GM21619 (cell line): ENCODE measurements around the gene SCNN1B.
"Not testable (repeated sequence)": the region's sequence is repeated elsewhere in the genome, so short reads cannot be mapped to it uniquely, and the experiment has no call there.

ENCODE experiments used
- ATAC-seq: cut with Tn5 transposase; IDR thresholded peaks from one replicate; pipeline ENCODE4 v1.9.1; 2021; ENCODE audit not compliant: unreplicated experiment

SCNN1B gene

DNA sequence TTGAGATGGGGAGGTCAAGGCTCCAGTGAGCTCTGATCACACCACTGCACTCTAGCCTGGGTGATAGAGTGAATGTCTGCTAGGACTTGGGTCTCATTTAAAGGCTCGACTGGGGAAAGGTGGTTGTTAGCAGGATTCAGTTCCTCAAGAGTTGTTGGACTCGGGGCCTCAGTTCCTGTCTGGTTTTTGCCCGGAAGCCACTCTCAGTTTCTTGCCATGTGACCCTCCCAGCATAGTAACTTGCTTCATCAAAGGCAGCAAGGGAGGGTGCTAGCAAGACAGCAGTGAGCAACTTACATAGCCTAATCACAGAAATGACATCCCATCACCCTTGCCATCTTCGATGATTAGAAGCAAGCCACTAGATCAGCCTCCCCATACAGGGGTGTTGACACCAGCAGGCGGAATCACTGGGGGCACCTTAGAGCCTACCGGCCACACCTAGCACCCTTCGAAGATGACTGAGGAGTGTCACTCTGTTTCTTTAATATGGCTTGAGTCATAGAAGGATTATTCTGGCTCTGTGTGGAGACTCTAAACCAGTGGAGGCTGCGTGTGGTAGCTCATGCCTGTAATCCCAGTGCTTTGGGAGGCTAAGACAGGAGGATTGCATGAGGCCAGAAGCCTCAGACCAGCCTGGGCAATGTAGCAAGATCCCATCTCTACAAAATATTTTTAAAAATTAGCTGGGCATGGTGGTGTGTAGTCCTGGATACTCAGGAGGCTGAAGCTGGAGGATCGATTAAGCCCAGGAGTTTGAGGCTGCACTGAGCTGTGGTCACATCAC, 13.2 kb upstream of the SCNN1B start:
- ATAC-seq, result no peak

DNA sequence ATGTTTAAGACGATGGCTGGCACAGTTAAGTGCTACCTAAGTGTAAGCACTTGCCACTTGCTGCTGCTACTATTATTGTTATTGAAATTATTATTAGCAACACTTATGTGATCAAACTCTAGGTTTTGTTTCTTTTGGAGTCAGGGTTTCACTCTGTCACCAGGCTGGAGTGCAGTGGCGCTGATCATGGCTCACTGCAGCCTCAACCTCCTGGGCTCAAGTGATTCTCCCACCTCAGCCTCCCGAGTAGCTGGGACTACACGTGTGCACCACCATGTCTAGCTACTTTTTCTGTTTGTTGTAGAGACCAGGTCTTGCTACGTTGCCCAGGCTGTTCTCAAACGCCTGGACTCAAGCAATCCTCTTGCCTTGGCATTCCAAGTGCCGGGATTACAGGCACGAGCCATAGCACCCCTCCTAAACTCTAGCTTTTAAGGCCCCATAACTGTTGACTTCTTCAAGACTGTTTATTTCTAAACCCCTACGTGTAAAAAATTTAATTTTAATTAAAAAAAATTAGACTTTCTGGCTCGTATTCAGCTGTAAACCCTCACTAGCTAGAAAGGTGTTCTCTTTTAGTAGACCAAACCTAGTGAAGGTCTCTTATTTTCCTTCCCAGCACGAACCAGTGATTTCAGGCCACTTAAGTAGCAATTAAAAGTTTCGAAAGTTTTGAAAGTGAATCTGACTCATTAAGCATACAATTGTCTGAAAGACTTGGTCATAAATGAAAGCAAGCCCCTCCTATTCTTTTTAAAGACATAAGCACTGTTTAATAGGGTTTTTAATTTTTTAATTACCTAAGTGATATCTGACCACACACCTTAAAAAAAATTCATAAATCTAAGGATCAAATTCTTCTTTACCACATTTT, 11.7 kb upstream of the SCNN1B start:
- ATAC-seq, result no peak

DNA sequence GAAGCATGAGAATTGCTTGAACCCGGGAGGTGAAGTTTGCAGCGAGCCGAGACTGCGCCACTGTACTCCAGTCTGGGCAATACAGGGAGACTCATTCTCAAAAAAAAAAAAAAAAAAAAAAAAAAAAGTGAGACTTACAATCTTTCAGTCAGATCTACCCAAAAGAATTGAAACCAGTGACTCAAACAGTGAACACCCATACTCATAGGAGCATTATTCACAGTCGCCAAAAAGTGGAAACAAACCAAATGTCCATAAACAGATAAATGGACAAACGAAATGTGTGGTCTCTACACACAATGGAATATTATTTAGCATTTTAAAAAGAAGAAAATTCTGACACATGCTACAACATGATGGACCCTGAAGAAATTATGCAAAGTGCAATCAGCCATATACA, 9.1 kb upstream of the SCNN1B start:
- peak; percentile 60 for ATAC-seq

DNA sequence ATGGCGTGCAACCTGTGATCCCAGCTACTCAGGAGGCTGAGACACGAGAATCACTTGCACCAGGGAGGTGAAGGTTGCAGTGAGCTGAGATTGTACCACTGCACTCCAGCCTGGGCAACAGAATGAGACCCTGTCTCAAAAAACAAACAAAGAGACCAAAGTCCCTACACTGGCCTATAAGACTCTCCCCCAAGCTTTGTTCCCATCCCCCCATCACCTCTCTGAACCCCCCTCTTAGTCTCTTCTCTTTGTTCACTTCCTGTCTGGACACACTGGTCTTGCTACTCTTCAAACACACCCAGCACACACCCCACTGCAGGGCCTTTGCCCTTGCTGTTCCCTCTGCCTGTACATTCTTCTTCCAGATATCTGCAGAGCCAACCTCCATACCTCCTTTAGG, 7.8 kb upstream of the SCNN1B start:
- no peak for ATAC-seq

DNA sequence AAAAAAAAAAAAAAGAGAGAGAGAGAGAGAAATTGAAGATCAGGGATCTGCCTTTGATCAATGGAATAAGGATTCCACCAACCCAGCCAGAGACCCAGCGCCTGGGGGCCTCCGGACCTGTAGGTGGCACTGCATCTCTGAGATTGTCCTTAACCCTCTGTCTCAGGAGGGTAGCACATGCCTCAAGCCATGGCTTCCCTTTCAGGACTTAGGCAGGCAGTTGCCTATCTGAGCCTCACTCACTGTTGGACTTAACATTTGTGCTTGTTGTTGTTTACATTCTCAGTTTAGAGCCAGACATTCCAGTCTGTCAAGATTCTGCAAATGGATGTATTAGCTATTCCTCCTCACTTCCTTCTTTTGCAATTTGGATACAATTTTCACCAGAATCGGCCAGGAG, 5.1 kb upstream of the SCNN1B start:
- no peak for ATAC-seq

DNA sequence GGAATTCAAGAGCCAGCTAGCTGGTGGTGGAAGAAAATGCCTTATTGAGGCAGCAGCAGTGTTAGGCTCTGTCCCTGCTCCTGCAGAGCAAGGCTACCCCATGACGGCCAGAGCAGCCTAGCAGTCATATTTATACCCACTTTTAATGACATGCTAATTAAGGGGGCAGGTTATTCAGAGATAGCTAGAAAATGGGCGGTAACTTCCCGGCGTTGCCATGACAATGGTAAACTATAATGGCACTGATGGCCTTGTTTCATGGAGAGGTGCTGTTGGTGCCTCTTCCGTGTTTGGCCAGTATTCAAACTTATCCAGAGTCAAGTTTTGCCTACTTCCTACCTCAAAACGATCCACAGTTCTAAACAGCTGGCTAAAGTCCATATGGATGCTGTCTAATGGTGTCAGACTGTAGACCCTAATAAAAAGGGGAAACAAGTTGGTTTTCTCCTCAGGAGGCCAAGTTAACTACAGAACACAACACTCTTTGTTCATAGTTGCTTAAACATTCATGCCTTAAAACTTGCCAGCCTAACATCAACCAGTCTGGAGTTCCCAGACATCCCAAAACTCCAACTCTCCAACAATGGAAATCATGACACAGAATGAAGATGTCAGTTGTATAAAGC, 3.7 kb upstream of the SCNN1B start:
- no peak for ATAC-seq

DNA sequence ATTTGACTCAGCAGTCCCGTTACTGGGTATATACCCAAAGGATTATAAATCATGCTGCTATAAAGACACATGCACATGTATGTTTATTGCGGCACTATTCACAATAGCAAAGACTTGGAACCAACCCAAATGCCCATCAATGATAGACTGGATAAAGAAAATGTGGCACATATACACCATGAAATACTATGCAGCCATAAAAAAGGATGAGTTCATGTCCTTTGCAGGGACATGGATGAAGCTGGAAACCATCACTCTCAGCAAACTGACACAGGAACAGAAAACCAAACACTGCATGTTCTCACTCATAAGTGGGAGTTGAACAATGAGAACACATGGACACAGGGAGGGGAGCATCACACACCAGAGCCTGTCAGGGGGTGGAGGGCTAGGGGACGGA, 2.3 kb upstream of the SCNN1B start:
- ATAC-seq, result not testable (repeated sequence)

DNA sequence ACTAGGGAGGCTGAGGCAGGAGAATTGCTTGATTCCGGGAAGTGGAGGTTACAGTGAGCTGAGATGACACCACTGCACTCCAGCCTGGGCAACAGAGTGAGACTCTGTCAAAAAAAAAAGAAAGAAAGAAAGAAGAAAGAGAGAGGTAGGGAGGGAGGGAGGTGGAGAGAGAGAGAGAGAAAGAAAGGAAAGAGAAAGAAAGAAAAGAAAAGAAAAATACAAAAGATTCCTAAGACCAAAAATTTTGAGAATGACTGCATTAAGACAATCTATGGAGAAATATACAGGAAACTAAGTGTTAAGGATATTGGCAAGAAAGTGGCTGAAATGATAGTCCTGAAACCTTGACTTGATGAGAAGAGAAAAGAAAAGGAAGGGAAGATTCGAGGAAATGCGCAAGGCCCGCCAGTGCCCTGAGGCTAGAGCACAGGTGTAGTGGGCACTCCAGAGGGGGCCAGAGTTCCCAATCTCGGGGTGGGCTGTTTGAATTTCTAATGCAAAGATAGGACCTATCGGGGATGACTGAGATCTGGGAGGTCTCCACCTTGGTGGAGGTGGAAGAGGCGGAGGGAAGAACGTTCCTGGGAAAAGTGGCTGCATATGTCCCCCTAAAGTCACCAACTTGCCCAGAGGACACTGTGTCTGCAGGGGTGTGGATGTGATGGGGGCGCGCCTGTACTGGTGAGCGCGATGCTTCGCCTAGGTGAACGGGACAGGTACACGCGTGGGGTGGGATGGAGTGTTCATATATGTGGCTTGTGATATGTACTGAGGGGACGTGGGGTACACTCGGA, 654 bp upstream of the SCNN1B start:
- no peak for ATAC-seq

DNA sequence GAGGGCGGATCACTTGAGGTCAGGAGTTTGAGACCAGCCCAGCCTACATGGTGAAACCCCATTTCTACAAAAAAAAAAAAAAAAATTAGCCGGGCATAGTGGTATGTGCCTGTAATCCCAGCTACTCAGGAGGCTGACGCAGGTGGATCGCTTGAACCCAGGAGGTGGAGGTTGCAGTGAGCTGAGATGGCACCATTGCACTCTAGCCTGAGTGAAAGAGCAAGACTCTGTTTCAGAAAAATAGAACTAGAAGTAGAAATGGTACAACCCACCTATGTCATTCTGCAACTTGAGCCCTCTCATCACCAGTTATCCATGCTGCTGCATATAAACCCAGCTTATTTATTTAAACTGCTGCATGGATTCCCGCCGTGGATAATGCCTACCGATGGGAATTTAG, 1.6 kb downstream of the SCNN1B start:
- ATAC-seq, result no peak

DNA sequence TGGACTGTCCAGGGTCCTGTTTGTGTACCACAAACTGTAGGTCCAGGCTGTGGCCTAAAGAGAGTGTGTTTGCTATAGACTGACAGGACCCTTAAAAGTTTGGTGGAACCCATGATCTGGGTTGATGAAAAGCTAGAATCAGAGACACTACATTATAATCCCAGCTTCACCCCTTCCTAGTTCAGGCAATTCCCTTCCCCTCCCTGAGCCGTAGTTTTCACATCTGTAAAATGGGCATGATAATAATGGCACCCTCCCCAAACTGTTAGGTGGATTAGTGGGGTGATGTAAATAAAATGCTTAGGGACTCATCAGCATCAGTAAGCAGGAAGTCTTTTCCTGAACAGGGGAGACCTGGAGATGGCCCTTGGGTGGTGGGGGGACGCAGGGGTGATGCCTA, 2.5 kb downstream of the SCNN1B start:
- no peak for ATAC-seq

DNA sequence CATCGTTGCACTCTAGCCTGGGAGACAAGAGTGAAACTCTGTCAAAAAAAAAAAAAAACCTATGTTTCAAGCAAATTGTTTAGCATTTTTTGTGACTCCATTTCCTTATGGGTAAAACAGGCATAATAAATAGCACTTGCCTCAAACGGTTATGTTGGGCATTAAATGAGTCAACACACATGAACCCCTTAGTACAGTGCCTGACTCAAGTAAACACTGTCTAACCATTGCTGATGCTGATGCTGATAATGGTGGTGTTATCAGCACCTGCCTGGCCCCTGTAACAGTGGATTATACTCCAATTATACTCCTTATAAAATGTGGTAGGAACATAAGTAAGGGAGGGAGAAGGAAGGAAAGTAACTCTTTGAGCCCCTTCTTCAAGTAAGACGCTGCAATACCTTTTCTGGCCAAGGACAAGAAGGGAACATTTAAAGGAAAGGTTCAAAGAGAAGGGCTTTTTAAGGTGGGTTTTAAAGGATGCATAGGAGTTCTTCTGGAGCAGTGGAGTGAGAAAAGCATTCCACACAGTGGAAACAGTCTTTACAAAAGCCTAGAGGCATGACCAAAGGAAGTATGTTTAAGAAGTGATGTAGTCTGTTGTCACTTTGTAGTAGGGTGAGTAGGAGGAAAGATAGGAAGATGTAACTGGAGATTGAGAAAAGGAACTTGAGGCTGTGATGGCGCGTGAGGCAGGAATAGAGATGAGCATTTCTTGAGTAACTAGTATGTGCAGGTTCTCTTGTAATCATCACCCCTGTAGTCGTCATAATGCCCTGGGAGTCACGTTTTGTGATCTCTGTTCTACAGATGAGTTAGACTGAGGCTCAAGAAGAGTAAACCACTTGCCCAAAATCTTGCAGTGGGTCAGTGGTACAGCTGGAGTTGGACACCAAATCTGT, 4.3 kb downstream of the SCNN1B start:
- ATAC-seq, result no peak

DNA sequence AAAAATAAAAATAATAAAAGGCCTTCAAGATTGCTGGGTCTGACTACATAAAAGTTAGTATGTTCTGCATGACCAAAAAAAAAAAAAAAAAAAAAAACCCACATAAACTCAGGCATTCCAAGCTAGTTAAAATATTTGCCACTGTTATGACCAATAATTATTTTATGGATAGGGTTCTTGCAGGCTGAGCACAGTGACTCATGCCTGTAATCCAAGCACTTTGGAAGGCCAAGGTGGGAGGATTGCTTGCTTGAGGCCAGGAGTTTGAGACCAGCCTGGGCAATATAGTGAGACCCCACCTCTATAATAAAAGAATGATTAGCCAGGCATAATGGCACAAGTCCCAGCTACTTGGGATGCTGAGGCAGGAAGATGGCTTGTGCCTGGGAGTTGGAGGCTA, 8.1 kb downstream of the SCNN1B start:
- ATAC-seq, result no peak

DNA sequence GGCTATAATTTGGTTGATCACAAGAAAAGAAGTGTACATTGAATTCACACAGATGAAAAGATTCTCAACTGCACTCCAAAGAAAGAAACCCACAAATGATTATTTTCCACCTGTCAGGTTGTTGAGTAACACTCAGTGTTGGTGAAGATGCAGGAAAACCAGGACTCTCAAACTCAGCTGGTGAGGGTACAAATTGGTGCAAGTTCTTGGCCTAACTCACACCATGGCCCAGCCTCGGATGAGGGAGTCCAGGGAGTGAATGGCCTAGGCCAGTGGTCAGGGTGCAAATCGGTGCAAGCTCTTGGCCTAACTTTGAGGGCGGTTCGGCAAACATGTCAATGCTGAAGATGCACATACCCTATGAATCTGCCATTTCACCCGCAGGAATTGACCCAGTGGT, 8.6 kb downstream of the SCNN1B start:
- no peak for ATAC-seq

DNA sequence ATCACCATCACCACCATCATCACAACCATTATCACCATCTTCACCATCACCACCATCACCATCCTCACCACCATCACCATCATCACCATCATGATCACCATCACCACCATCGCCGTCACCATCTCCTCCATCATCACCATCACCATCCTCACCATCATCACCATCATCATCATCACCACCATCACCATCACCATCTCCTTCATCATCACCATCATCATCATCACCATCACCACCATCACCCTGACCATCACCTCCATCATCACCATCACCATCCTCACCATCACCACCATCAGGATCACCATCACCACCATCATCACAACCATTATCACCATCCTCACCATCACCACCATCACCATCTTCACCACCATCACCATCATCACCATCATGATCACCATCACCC, 14.1 kb downstream of the SCNN1B start:
- no peak for ATAC-seq

DNA sequence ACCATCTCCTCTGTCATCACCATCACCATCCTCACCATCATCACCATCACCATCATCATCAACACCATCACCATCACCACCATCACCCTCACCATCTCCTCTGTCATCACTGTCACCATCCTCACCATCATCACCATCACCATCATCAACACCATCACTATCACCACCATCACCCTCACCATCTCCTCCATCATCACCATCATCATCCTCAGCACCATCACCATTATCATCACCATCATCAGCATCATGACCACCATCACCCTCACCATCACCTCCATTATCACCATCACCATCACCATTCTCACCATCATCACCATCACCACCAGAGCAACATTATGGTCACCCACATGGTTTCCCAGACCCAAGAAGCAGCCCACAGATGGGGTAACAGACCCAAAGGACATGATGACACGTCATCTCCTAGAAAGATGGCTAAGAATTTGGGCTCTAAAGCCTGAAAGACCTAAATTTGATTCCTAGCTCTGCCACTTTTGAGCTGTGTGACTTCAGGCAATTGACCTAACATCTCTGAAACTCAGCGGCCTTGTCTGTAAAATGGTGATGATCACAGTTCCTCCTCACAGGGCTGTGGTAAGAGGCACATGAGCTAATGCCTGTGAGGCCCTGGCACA, 14.6 kb downstream of the SCNN1B start:
- no peak for ATAC-seq

DNA sequence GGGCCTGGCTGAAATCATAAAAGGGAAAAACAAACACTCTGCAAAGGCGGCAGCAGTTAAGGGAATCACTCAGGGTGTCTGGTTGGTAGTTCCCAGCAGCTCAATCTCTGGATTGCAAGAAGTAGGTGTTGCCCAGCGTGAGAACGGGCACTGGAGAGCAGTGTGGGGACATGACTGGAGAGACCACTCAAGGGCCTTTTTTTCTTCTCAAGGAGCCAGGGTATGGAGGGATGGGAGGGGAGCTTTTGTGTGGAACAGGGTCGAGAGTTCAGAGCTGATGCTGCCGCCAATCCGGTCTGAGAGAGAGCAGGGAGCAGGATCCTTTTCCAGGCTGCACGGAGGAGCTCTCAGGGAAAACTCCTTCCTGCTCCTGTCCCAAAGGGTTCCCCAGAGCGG, 15.2 kb downstream of the SCNN1B start:
- ATAC-seq, result no peak

DNA sequence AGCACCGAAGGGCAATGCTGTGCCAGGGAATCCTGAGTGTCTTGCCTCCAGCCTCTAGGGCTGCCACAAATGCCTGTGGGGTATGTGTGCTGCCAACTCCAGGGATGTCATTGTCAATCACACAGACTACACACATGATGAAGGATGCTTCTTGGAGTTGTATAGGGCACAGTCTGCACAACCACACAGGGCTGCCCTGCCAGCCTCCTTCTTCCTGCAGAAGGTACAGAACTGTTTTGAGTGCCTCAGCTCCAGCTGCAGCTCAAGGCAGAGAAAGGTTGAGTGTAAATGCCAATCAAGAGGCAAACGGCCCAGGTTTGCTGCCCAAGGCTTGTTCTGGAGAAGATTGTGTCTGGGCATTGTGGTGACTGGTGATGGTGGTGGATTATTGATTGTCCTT, 15.6 kb downstream of the SCNN1B start:
- no peak for ATAC-seq

DNA sequence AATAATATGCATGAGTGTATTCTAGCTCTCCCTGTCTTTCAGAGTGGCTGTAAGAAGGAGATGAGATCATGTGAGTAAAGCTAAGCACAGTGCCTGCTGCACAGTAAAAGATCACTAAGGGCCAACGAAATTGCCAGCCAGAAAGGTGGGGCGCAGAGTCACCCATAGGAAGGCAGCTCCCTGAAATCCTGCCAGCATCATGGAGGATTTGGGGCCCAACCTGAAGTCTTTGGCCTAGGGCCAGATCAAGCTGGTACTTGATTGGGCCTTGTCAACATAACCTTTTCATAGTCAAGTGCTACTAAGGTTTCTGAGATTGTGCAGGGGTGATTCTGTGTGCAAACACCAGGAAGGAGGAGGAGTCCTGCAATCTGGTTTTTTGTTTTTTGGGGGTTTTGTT, 16.5 kb downstream of the SCNN1B start:
- ATAC-seq, result no peak

DNA sequence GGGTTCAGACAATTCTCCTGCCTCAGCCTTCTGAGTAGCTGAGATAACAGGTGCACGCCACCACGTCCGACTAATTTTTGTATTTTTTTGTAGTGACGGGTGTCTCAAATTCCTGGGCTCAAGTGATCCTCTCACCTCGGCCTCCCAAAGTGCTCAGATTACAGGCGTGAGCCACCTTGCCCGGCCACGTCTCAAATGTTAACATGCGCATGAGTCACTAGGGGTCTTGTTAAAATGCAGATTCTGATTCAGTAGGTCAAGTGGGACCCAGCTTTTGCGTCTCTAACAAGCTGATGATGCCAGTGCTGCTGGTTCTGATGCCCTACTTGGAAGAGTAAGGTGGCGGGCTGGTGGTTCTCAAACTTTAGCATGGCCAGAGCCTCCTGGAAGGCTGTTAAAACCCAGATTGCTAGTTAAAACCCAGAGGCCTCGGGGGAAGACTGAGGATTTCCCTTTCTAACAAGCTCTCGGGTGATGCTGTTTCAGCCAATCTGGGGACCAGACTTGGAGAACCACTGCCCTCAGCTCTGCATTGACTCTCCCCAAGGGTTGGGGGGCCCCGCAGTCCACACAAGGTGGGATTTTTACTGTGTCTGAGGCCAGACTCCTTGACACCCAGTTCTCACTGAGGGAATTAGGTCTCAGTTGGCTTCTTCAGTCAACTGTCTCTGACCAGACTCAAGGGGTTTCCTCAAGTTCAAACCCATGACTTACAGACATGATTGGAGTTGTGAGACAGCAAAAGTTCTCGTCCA, 17.9 kb downstream of the SCNN1B start:
- ATAC-seq, result no peak
